Astrocyte (in vitro differentiated cells and primary cell): ENCODE measurements around the gene CUEDC1. TPM values are rescaled to one million over a fixed set of nuclear protein-coding genes. Genes with fewer than 3 reads are reported as not detected.

ENCODE experiments used
- DNase-seq: peaks from one replicate; pipeline ENCODE4 v3.0.0-alpha.2; 2010; ENCODE audit warnings: low read depth
- FAIRE-seq: peaks from 2 replicates; lab custom pipeline; 2011; peaks lifted over from hg19 to GRCh38; lab: Jason Lieb, UNC
- H2AFZ ChIP-seq: 2 replicates; pipeline ENCODE4 v1.6.0; 2012; ENCODE audit warnings: low read depth, low read length, inconsistent platforms
- H3K27ac ChIP-seq: 2 replicates; pipeline ENCODE4 v1.5.1; 2011; ENCODE audit warnings: low read depth, low read length, inconsistent platforms
- H3K27me3 ChIP-seq: 2 replicates; pipeline ENCODE4 v1.6.0; 2011; ENCODE audit warnings: low read length, inconsistent platforms; ENCODE audit not compliant: insufficient read depth
- H3K36me3 ChIP-seq: 2 replicates; pipeline ENCODE4 v1.5.1; 2011; ENCODE audit warnings: low read length, inconsistent platforms; ENCODE audit not compliant: insufficient read depth
- H3K4me1 ChIP-seq: 2 replicates; pipeline ENCODE4 v1.5.1; 2011; ENCODE audit warnings: low read length, inconsistent platforms; ENCODE audit not compliant: insufficient read depth
- H3K4me2 ChIP-seq: 2 replicates; pipeline ENCODE4 v1.6.0; 2012; ENCODE audit warnings: low read length, inconsistent platforms
- H3K4me3 ChIP-seq: 2 replicates; pipeline ENCODE4 v1.5.1; 2011; ENCODE audit warnings: low read depth, mild to moderate bottlenecking, low read length, inconsistent platforms; ENCODE audit not compliant: insufficient read depth
- H3K79me2 ChIP-seq: 2 replicates; pipeline ENCODE4 v1.6.0; 2012; ENCODE audit warnings: mild to moderate bottlenecking, low read length, inconsistent platforms; ENCODE audit not compliant: insufficient read depth
- H3K9ac ChIP-seq: 2 replicates; pipeline ENCODE4 v1.6.0; 2012; ENCODE audit warnings: mild to moderate bottlenecking, low read length, inconsistent platforms
- H3K9me3 ChIP-seq: 2 replicates; pipeline ENCODE4 v1.5.1; 2012; ENCODE audit warnings: low read depth, mild to moderate bottlenecking, low read length, inconsistent platforms; ENCODE audit not compliant: insufficient read depth
- H4K20me1 ChIP-seq: 2 replicates; pipeline ENCODE4 v1.6.0; 2012; ENCODE audit warnings: low read length, inconsistent platforms; ENCODE audit not compliant: insufficient read depth
- H3K27ac Mint-ChIP-seq: one replicate; pipeline ENCODE4 v1.8.0; 2021; ENCODE audit warnings: mild to moderate bottlenecking, mixed read lengths; ENCODE audit not compliant: unreplicated experiment
- H3K27me3 Mint-ChIP-seq: one replicate; pipeline ENCODE4 v1.8.0; 2021; ENCODE audit warnings: low read depth, mixed read lengths; ENCODE audit not compliant: unreplicated experiment
- H3K36me3 Mint-ChIP-seq: one replicate; pipeline ENCODE4 v1.8.0; 2021; ENCODE audit warnings: low read depth, mixed read lengths; ENCODE audit not compliant: unreplicated experiment
- H3K4me1 Mint-ChIP-seq: one replicate; pipeline ENCODE4 v1.8.0; 2021; ENCODE audit warnings: low read depth, mixed read lengths; ENCODE audit not compliant: unreplicated experiment
- H3K4me3 Mint-ChIP-seq: one replicate; pipeline ENCODE4 v1.8.0; 2021; ENCODE audit warnings: mild to moderate bottlenecking, moderate library complexity, mixed read lengths; ENCODE audit not compliant: unreplicated experiment
- H3K9me3 Mint-ChIP-seq: one replicate; pipeline ENCODE4 v1.8.0; 2021; ENCODE audit warnings: mild to moderate bottlenecking, mixed read lengths; ENCODE audit not compliant: unreplicated experiment
- CTCF ChIP-seq: IDR thresholded peaks from 2 replicates; pipeline ENCODE4 v1.5.1; 2011; ENCODE audit warnings: low read depth, mild to moderate bottlenecking, inconsistent platforms, low read length, moderate library complexity; ENCODE audit not compliant: insufficient read depth
- EZH2 ChIP-seq: IDR thresholded peaks from 2 replicates; pipeline ENCODE4 v1.6.1; 2012; ENCODE audit warnings: mild to moderate bottlenecking, low read length, inconsistent platforms; ENCODE audit not compliant: insufficient read depth
- total RNA-seq: library from RNA; stranded (reverse); gene quantifications from 2 replicates; pipeline ENCODE4 v1.2.1, GENCODE V29; 2021

The CUEDC1 gene
- total RNA-seq, 1 donor from 2014 or later: 43.7 TPM

DNA sequence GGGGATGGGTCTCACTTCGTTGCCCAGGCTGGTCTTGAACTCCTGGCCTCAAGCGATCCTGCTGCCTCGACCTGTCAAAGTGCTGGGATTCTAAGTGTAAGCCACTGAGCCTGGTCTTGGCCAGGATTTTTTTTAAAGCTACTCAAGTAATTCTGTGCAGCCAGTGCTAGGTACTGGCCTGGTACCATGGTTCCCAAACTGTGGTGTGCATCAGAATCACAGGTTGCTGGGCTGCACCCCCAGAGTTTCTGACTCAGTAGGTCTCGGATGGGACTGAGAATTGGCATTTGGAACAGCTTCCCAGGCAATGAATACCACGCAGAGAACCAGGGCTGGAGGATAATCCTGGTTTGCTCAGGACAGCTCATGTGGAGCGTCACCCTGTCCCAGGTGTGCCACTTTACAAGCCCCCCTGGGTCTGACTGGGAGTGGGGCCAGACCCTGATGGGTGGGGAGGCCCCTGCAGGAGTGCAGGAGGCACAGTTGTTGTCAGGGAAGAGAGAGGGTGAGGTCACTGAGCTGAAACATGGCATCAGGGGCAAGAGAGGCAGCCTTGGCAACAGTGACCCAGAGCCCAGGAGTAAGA is 94.7 kb downstream of the CUEDC1 start:
- H3K9me3 Mint-ChIP-seq: no peaks in the 10 kb centered on the region
- Histone ChIP-seq H3K27ac (no peak overlapping the region), H3K4me3 (no peak overlapping the region), H4K20me1 (no peaks in the 10 kb centered on the region), H3K9me3 (no peaks in the 10 kb centered on the region), H3K36me3 (peaks cover 4% of the 10 kb centered on the region), H3K4me2 (peak overlapping the region; percentile 87), H2AFZ (no peak overlapping the region), H3K27me3 (no peaks in the 10 kb centered on the region), H3K79me2 (no peaks in the 10 kb centered on the region), H3K9ac (peak overlapping the region; percentile 55), H3K4me1 (peaks cover 20% of the 10 kb centered on the region)
- TF ChIP-seq CTCF (no peak), EZH2 (no peak)
- no peak for FAIRE-seq
- no peaks in the 10 kb centered on the region for H3K27me3 Mint-ChIP-seq
- H3K4me1 Mint-ChIP-seq: peaks cover 38% of the 10 kb centered on the region
- no peak for DNase-seq
- H3K4me3 Mint-ChIP-seq: peak overlapping the region; percentile 71
- H3K27ac Mint-ChIP-seq: peak overlapping the region; percentile 90
- H3K36me3 Mint-ChIP-seq: peaks cover 19% of the 10 kb centered on the region

DNA sequence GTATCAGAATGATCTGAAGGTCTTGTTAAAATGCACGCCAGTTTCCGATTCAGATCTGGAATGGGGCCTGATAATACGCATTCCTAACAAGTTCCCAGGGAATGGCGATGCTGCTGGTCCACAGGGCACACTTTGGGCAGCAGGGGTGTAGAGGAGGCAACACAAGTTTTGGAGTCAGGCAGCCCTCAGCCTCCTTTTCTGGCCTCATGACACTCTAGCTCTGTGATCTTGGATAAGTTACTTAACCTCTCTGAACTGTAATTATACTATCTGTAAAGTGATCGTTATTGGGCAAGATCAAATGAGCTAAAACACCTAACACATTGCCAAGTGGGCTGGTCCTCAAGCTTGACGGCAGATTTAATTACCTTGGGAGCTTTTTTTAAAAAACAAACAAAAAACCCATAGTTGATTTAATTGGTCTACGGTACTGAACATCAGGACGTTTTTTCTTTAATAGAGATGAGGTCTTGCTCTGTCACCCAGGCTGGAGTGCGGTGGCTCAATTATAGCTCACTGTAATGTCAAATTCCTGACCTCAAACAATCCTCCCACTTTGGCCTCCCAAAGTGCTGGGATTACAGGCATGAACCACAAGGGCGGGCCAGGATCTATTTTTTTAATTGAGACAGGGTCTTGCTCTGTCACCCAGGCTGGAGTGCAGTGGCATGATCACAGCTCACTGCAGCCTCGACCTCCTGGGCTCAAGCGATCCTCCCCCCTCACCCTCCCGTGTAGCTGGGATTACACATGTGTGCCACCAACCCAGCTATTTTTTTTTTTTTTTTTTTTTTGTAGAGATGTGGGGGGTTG is 95.4 kb downstream of the CUEDC1 start:
- no peaks in the 10 kb centered on the region for H3K79me2 ChIP-seq
- Mint-ChIP-seq H3K36me3 (peaks cover 15% of the 10 kb centered on the region), H3K27me3 (no peaks in the 10 kb centered on the region), H3K4me1 (peaks cover 38% of the 10 kb centered on the region), H3K4me3 (peak overlapping the region; percentile 67), H3K9me3 (no peaks in the 10 kb centered on the region), H3K27ac (no peak overlapping the region)
- FAIRE-seq (no peak), DNase-seq (no peak)
- no peak overlapping the region for H3K4me2 ChIP-seq
- no peak overlapping the region for H3K4me3 ChIP-seq
- TF ChIP-seq EZH2: no peak
- no peak for TF ChIP-seq CTCF
- no peak overlapping the region for H2AFZ ChIP-seq
- no peaks in the 10 kb centered on the region for H3K27me3 ChIP-seq
- H3K36me3 ChIP-seq: peaks cover 4% of the 10 kb centered on the region
- H3K4me1 ChIP-seq: peaks cover 20% of the 10 kb centered on the region
- no peaks in the 10 kb centered on the region for H3K9me3 ChIP-seq
- H3K9ac ChIP-seq: no peak overlapping the region
- H4K20me1 ChIP-seq: no peaks in the 10 kb centered on the region
- no peak overlapping the region for H3K27ac ChIP-seq

DNA sequence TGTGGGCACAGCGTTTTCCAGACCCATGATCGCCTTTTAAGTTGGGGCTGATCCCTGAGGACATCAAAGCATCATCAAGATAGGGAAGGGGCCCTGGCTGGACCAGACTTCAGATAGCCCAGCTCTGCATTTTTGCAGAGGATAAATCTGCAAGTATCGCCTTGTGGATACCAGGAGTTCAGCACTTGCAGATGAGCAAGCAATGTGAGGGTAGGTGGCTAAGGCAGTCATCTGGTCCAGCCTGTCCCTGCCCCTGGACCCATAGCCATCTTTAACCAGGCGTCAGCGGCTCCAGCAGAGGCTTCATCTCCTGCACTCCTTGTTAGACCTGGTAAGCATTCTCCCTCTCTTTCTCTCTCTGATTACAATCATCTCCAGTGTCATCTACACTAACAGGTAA is 96.4 kb downstream of the CUEDC1 start:
- peaks cover 8% of the 10 kb centered on the region for H3K36me3 Mint-ChIP-seq
- no peak for DNase-seq
- peaks cover 34% of the 10 kb centered on the region for H3K4me1 Mint-ChIP-seq
- Histone ChIP-seq H3K27ac (no peak overlapping the region), H3K4me1 (peaks cover 20% of the 10 kb centered on the region), H3K9ac (no peak overlapping the region), H3K36me3 (no peaks in the 10 kb centered on the region), H2AFZ (no peak overlapping the region), H3K4me3 (no peak overlapping the region), H3K9me3 (no peaks in the 10 kb centered on the region), H3K79me2 (no peaks in the 10 kb centered on the region), H3K27me3 (no peaks in the 10 kb centered on the region), H4K20me1 (no peaks in the 10 kb centered on the region), H3K4me2 (no peak overlapping the region)
- TF ChIP-seq EZH2 (no peak), CTCF (no peak)
- H3K9me3 Mint-ChIP-seq: no peaks in the 10 kb centered on the region
- H3K4me3 Mint-ChIP-seq: no peak overlapping the region
- FAIRE-seq: no peak
- no peak overlapping the region for H3K27ac Mint-ChIP-seq
- no peaks in the 10 kb centered on the region for H3K27me3 Mint-ChIP-seq
